D341Med (cell line): ENCODE measurements around the gene PLCD4.
A peak's percentile ranks its signal among the peaks of the same experiment; 100 is the strongest.

Experiments
- DNase-seq: peaks from one replicate; pipeline ENCODE4 v3.0.0; 2012; ENCODE audit warnings: low spot score

PLCD4 gene

DNA sequence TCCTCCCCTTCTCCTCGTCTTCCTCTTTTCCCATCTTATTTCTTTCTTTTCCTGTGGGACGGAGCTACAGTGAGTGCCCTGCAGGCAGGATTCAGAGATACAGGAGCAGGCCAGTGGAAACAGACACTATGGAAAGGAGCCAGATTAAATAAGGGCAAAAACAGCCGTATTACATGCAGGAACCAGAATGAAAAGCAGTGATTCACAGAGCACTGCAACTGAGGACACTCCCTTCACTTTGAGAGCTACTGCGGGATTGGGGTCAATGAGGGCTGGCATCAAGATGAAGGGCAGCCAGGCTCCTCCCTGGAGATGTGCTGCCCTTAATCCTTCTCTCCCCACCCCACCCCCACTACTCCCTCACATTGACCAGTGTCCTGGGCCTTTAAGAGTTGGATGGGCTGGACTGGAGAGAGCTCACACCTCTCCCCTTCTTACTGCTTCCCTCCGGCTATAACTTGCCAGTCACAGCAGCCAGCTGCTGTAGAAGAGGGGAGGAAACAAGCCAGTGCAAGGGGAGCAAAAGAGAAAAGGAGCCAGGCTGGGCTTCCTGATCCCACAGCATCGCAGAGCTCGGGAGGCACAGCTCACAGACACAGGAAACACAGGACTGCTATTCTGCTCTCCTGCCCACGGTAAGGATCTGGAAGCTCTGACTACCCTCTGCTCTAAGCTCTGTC, at the start of gene PLCD4:
TSS of gene PLCD4 (plus strand) at position 464 of the 680 bp plus-strand sequence. CDS start 7,841 bp downstream, outside the sequence.
- DNase-seq = no peak

DNA sequence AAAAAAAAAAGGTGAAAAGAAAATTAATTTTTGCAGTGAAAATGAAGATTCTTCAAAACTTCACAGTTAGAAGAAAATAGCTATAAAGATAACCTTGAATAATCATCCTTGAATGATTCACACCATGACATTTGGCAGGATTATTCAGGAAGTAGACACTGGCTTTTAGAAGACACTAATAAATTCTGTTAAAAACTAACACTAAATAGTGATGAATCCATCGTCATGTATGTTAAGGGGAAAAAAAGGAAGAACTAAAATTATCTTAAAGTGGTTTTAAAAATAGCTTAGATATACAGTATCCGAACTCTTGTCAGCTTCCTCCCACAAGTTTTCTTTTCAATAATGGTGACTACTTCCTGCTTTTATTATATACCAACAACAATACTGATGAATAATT, 49.8 kb upstream of the PLCD4 start:
- DNase-seq = no peak

- DNase-seq = no peak
Measured at GRCh38 chr2:218558986-218559385, 48.7 kb upstream of the PLCD4 start.

DNA sequence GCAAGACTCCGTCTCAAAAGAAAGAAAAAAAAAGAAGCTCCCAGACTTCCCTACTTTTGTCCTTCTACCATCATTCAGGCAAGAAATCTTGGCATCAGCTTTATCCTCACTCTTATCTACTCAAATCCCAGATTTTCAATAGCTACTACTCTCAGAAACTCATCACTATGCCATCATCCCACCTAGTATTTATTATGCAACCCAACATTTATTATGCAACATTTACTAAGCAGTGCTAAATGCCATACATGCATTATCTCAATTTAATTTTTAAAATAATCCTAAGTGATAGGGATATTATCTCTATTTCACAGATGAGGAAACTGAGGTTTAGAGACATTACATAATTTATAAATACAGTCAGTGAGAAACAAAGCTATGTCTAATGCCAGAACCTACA, 43.6 kb upstream of the PLCD4 start:
- no peak for DNase-seq

GRCh38 chr2:218566296-218566695, 41.4 kb upstream of the PLCD4 start:
- no peak for DNase-seq

DNA sequence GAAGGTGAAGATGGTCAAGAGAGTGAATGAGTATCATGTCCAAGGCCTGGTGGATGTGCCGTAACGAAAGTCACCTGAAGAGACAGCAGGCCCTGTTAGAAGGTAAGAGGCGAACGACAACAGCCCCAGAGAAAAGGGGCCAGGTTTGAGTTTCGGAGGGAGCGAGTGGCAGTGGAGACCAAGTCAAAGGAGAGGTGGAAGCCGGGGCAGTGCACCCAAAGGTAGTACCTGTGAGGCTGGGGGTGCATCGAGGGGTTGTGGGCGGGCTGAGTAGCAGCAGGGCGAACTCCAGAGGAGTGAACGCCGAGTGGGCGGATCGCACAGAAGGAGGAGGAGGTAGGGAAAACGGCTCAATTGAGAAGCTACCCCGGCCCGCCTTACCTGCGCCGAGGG, 39.9 kb upstream of the PLCD4 start:
- DNase-seq = no peak

- DNase-seq = peak; percentile 97
Measured at GRCh38 chr2:218568190-218569037, 39.3 kb upstream of the PLCD4 start, which contains the start of the genes CNOT9 and USP37. CNOT9 (plus strand) TSS chr2:218568839; CDS start chr2:218568955, 116 bp downstream. USP37 (minus strand) TSS chr2:218568351; CDS start chr2:218558653, 9,698 bp downstream.

- peak; percentile 54 for DNase-seq
Measured at GRCh38 chr2:218569038-218569431, 38.7 kb upstream of the PLCD4 start.

DNA sequence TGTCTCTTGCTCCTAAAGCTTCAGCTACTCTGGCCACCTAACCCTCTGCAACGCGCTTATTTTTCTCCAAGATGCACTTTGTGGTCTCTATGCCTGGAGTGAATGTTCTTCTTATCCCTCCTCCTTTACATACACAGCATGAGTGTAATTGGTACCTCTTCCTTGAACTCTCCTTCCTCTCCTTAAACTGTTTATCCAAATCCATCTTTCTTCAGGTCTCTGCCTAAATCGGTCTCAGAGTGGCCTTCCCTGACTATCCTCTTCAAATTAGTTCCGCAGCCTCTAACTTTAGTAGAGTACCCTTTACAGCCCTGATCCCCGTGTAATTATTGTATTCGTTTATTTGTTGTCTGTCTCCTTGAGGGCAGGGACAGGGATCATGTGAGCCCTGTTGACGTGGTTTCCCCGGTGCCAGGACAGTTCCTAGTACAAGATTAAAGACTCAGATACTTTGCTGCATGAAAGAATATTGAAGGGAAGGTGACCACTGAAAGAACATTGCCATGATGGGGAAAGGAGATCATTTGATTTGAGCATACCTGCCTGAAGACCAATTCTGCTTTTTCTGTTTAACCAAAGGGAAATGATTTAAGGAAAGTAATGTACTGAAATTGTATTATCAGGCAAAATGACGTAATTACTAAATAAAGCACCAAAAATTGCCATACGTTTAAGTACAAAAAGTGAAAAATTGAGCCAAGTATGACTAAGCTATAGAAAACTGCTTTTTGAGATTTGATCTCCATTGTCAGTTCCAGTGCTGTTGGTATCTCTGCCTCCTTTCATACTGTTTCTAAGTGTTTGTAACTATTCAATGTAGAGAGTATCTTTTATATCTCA, 37.8 kb upstream of the PLCD4 start:
- DNase-seq = no peak

DNA sequence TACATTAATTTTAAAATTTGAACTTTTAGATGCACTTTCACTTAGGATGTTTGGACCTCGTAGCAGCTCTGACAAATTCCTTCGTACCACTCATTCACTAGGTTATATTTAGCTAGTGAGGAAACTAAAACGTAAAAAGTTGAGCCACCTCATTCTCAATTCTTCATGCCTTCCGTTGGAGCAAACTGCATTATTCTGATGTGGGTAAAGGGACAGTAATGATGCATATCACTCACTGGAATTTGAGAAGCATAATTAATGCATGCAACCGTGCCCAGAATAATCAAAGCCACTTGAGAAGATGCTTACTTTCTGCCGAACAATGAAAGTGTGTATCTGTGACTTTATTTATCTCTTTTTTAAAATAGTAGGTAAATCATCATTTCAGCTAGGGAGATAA, 36.8 kb upstream of the PLCD4 start:
- DNase-seq = no peak

- no peak for DNase-seq
Measured at GRCh38 chr2:218576854-218577253, 30.8 kb upstream of the PLCD4 start.

GRCh38 chr2:218577482-218578220, 30.0 kb upstream of the PLCD4 start:
- peak; percentile 30 for DNase-seq

GRCh38 chr2:218578272-218578877, 29.3 kb upstream of the PLCD4 start:
- no peak for DNase-seq

DNA sequence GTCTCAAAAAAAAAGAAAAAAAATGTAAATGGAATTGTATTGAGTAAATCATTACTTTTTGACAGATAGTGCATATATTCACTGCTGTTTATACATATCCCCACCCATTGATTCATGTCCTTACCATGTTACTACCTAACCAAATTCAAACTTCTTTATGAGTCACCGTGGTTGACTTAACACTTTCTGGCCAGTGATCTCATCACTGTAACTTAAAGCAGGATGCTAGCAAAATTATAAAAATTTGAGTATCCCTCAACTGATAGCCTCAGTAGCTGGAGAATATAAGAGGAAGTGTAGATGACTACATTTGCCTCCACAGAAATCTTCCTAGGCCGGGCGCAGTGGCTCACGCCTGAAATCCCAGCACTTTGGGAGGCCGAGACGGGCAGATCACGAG, 25.6 kb upstream of the PLCD4 start:
- DNase-seq = no peak

- no peak for DNase-seq
Measured at GRCh38 chr2:218583983-218584850, 23.5 kb upstream of the PLCD4 start.

- no peak for DNase-seq
Measured at GRCh38 chr2:218585541-218585940, 22.2 kb upstream of the PLCD4 start.

DNA sequence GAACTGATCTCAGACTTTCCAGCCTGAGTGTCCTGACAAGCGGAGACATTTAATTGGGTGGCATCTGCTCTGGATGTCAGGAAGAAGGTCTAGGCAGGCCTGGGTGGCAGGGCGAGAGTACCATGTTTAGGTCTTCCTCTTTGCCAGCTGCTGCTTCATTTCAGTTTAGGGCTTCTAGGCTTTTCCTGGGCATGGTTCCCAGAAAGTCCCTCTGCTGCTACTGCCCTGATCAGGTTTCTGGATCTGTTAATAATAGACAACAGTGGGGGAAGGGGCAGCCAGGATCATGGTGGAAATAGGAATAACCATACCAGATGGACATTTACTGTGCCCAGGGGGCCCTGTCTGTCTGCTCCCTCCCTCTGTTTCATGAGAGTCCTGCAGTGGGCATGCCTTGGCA, 2.3 kb upstream of the PLCD4 start:
- DNase-seq = peak; percentile 47

DNA sequence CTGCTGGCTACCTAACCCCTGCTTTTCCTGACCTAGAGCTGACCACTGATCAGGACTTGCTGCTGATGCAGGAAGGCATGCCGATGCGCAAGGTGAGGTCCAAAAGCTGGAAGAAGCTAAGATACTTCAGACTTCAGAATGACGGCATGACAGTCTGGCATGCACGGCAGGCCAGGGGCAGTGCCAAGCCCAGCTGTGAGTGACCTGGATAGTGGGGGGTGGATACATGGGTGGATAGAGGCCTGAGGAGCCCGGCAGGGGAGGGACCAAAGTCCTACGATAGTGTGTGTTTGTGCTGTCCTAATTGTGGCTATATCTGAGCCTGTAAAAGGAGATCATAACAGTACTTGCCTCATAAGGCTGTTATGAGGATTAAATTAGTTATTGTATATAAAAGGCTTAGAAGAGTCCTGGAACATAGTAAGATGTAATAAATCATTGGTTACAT, 8.2 kb downstream of the PLCD4 start:
- no peak for DNase-seq

DNA sequence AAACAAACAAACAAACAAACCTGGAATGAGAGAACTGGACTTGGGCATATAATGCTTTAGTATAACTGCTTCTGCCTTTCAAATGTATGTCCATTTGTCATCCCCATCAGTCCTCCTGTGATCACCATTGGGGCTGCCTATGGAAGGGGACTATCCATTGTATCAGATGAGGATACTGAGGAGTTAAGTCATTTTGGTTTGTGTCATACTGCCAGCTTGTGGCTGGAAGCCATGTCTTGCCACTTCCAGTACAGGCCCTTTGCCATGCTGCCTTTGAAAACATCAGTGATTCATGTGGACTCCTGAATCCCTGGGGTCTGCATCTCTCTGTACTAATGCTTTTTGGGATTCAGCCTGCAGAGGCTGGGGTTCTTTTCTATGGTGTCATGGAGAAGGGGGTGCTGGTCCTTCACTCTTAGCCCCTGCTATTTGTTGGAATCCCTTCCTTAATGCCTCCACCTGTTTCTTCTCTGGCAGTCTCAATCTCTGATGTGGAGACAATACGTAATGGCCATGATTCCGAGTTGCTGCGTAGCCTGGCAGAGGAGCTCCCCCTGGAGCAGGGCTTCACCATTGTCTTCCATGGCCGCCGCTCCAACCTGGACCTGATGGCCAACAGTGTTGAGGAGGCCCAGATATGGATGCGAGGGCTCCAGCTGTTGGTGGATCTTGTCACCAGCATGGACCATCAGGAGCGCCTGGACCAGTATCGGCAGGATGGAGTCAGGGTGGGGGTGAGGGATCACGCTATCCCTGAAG, 10.6 kb downstream of the PLCD4 start:
- DNase-seq = peak; percentile 49
